Activated CD8-positive, alpha-beta memory T cell treated with anti-CD3 and anti-CD28 coated beads for 48 hours (primary cell): ENCODE results near the gene AGAP1.

ENCODE experiments used
- DNase-seq, 3 experiments: peaks; one replicate each; pipeline ENCODE4 v3.0.0-alpha.2; 2020; ENCODE audit warnings: low read depth in 2 of 3, low spot score in 2 of 3

The AGAP1 gene

GRCh38 chr2:235706506-235706905 is 212.7 kb downstream of the AGAP1 start:
- no peak for DNase-seq

- no peak for DNase-seq
Measured at GRCh38 chr2:235707411-235708096, 213.7 kb downstream of the AGAP1 start.

GRCh38 chr2:235709124-235709813 is 215.4 kb downstream of the AGAP1 start:
- no peak for DNase-seq

DNA sequence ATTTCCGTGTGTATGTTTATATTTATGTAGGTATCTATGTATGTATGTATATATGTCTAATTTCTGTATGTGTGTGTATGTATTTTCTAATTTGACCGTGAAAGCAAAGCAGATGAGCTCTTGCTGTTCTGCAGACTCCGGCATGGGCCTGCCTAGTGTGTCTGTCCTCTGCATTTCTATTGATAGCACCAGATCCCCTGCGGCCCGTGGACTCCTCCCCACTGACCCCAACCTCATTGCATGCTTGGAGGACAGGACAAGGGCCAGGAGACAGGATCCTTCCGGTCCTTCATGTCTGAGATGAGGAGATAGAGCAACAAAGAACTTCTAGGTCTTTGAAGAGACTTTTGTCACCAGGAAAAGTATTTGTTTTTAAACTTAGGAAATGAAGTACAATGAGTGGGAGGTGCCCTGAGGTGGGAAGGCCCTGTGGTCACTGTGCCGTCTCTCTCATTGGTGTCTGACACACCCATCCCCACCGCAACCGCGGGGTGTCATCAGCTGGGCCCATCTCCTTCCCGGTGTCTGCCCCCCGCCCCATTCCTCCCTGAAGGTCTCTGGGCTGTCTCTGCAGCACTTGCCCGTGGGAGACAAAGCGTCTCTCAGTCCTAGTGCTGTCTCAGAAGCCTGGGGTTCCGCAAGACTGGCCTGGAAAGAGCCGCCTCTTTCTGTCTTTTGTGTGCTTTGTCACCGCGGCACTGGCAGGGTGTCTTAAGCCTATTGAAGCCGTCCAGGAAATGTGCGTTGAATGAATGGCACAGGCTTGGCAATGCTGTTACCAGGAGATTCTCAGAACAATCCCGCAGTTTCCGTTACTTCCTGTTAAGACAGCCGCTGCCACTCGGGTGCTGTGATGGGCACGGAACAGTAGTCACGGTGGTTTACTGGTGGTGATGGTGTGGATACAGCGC is 216.4 kb downstream of the AGAP1 start:
- no peak for DNase-seq

- DNase-seq, result no peak
Measured at GRCh38 chr2:235710933-235711332, 217.1 kb downstream of the AGAP1 start.

DNA sequence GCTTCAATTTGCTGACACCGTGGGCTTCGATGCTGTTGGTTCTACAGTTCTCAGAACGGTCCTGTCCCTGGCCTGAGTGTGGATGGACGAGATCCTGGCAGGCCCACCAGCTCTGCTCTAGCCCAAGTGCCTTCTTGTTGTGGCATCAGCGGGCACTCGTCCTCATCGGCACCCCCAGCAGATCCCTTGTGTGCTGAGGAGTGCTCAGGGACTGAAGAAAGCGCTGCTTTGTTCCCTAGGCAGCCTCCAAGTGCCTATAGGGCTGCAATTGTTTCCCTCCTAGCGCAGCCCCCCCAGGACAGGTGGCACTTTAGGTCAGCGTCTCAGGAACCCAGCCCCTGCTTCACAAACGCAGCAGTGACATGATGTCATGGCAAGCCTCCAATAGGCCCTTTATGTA is 217.7 kb downstream of the AGAP1 start:
- no peak for DNase-seq

GRCh38 chr2:235712176-235712575 is 218.3 kb downstream of the AGAP1 start:
- no peak for DNase-seq

DNA sequence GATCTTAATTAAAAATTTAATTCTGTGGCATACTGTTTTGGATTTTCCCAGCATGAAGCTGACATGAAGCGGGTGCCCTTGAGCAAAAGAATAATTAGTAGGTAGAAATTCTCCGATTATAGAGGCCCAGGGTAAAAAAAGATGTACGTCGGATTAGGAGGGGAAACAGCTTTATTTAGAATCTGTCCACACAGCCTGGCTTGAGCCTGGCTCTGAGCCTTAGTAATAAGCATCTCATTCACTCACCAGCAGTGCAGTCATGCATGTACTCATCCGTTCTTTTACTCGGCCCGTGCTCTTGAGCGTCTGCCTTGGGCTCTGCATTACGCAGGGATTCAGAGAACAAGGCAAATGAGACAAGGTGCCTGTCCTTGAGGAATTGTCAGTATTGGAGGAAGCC is 219.3 kb downstream of the AGAP1 start:
- DNase-seq, result no peak

DNA sequence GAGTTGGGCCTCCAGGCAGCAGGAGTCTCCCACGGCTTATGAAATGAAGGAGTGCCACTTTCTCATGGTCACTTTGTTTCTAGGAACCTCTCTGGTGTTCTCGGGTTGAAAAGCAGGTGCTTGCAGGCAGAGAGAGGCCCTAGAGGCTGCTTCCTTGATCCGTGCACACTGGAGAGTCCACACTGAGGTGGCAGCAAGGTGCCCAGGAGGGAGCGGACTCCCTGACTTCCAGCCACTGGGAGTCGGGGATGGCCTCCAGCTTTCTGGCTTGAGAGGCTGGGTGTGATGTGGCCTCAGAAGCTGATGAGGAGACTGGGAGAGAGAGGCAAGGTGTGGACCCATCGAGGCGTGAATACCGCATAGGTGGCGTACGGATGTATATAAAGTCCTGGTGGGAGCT is 221.8 kb downstream of the AGAP1 start:
- no peak for DNase-seq

DNA sequence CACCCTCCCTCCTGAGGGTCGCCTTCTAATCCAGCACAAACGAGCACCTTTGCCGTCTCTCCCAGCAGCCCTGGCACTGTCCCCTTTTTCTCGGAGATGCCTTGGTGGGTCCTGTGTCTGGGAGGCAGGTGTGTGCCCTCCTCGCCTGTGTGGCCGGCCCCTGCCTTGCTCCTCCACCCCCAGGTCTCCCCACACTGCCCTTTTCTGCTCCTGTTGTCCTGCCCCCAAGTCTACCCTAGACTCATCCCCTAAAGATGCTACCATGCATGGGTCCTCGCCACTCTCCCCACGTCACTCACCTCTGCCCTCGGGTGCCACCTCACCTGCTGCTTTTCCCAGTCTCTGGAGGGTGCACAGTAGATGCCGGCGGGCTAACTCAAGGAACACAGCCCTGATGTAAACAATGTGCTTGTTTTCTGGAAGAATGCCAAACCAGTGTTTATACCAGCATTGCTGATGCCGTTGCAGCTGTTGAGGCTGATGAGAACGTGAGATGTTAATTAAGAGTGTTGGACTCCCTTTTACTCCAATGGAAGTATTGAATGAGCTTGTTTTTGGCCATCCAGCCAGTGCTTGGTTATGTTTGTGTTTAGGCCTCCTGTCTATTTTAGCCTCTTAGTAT is 223.1 kb downstream of the AGAP1 start:
- DNase-seq, result no peak

GRCh38 chr2:235719146-235719942 is 225.5 kb downstream of the AGAP1 start:
- DNase-seq, result no peak

DNA sequence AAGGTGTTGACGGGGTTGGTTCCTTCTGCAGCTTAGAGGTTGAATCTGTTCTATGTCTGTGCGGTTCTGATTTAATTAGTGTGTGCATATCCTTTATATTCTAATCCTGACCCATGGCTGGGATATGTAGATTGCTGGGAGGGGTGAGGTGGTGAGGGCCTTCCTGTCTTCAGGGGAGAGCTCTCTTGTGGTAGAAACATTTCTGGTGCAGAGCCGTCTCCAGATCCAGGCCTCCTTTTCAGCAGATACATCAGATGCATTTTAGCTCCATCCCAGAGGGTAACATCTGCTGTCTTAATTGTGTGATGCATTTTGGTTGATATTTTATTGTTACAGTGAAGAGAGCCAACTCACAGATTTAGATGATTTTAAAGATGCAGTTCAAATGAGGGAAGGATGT is 227.8 kb downstream of the AGAP1 start:
- no peak for DNase-seq

- no peak for DNase-seq
Measured at GRCh38 chr2:235722869-235723268, 229.0 kb downstream of the AGAP1 start.

DNA sequence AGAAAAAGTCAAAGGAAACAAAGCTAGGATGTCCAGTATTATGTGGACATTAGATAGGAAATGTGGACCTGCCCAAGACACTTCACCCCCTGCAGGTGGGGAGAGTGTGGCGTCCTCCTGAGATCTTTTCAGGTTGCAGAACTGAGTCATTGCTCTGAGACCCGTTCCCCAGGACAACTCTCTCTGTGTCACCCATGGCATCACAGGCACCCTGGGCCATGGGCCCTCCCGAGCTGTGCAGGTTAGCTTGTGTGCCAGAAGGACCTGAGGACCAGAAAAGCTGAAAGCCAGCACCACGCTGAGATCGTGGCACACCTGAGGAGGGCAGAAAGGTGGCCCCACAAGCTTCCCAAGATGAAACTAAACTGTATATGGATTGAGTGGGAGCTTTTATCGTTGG is 229.5 kb downstream of the AGAP1 start:
- no peak for DNase-seq

- no peak for DNase-seq
Measured at GRCh38 chr2:235723811-235724465, 230.1 kb downstream of the AGAP1 start.

- no peak for DNase-seq
Measured at GRCh38 chr2:235725016-235725489, 231.2 kb downstream of the AGAP1 start.

DNA sequence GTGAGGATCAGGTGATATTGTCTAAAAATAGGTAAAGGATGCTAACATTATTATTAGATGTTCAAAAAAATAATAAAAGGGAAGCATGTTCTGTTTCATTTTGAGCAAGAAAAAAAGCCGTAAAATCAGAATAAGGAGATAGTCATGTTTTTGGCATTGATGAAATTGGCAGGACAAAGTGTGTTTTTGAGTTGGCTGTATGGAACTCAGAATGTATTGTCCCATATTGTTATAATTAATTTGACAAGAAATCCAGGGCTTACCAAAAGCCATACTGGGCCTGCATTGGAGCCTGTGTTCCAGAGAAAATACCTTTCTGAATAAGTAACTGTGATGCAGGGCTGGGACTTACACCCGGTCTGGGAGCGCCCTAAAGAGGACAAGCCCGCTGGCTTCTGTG is 232.0 kb downstream of the AGAP1 start:
- no peak for DNase-seq

GRCh38 chr2:235726554-235726953 is 232.7 kb downstream of the AGAP1 start:
- no peak for DNase-seq

DNA sequence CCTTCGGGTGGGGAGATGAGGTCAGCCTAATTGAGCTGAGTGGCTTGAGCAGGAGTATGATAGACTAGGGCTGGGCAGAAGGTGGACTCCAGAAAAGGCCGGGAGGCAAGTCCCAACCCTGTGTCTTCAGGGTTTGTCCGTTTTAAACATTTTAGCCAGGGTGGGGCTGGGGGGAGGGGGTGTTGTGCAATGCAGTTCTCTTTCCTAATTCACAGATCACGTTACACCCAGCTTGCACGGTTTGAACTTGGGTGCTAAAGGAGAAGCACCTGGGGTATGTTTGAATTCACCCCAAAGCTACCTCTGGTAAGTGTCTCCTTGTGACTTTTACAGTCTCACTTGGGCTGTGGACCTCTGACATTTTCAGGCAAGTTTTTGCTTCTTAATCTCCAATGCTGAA is 233.3 kb downstream of the AGAP1 start:
- DNase-seq, result no peak
